GM18858 (cell line): ENCODE data around the gene PRXL2A.

Source experiments
- ATAC-seq: cut with Tn5 transposase; IDR thresholded peaks from one replicate; pipeline ENCODE4 v1.9.1; 2021; ENCODE audit not compliant: unreplicated experiment

PRXL2A gene

DNA sequence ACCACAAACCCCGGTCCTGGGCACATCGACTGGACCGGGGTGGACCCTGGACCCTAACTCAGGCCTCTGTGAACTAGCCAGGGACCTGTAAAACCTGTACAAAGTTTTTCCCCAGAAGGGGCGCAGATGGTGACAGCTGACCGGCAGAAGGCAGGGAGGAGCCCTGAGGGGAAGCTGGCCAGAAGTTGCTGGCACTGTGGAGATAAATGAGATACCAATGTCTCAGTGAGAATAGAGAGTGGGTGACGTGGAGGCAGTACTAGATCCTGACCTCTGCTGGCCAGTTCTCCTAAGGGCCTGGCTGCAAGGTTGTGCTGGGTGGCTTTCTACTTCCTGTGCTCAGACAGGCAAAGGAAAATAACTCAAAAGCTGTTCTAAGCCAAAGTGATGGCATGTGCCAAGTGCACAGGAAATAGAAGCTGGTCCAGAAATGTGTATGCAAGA is 35.2 kb downstream of the PRXL2A start:
- ATAC-seq: peak; percentile 38

DNA sequence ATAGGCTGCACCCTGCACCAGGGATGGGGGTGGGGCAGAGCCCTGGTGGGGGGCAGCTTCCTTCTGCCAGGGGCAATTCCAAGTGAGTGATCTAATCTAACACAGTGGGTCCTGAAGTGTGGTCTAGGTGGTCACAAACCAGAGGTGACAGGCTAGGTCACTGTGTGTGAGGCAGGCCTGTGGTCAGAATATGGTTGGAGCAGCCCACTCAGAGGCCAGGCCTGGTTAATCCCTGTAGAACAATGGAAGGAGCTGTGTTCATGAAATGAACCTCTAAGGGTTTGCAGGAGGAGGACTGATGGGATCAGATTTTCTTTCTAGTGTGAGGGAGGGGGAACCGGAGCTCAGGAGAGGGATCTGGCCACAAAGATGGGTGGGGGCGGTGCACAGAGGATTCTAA is 35.8 kb downstream of the PRXL2A start:
- no peak for ATAC-seq

DNA sequence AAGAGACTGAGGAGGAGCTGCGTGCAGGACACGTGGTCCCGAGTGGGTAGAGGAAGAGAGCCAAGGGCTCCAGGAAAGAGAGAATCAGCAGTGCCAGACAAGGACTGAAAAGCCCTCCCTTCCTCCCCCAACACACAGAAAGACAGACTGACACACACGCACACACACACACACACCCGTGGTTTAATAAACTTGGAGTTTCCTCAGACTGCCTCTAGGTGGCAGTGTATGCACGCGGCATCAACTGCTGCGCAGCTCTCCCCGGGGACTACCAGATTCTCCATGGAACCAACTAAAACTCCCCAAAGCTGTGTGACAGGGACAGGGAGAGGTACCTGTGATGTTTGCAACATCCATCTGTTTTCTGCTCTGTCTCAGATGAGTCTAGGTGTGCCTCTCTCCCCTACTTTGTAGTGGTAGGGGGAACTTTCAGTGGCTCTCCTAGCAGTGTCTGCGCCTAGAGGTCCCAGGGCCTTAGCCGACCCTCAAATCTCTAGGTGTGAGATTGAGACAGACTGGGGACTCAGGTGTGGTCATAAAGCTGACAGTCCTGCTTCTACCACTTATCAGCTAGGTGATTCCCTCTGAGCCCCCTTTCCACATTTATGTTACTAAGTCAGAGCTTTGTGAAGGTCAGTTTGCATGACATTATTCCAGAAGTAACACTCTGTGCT is 36.4 kb downstream of the PRXL2A start:
- ATAC-seq: peak; percentile 81

DNA sequence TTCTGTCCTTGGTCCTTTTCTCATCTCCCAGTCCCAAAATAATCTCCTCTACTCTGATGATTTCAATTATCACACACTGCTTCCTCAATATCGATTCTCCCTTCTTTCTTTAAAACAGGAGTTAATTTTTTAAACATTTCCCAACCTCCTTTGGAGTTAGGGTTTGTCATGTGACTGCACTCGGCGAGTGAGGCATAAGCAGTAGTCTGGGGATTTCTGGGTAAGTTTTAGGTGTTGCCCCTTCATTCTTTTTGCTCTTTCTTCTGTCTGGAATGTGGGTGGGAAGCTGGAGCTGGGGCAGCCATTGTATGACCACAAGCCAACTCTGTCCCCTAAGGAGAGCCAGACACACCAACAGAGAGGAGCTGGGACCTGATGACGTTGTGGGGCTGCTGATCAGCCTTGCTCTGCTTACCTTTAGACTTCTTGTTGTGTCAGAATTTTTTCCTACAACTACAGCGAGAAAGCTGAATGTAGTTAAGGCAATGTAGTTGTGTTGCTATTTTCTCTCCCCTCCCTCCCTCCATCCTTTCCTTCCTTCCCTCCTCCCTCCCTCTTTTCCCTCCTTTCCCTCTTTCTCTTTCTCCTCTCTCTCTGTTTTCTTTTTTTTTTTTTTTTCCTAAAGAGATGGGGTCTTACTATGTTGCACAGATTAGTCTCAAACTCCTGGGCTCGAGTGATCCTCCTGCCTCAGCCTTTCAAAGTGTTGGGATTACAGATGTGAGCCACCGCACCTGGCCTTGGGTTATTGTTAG is 39.3 kb downstream of the PRXL2A start:
- ATAC-seq: no peak

DNA sequence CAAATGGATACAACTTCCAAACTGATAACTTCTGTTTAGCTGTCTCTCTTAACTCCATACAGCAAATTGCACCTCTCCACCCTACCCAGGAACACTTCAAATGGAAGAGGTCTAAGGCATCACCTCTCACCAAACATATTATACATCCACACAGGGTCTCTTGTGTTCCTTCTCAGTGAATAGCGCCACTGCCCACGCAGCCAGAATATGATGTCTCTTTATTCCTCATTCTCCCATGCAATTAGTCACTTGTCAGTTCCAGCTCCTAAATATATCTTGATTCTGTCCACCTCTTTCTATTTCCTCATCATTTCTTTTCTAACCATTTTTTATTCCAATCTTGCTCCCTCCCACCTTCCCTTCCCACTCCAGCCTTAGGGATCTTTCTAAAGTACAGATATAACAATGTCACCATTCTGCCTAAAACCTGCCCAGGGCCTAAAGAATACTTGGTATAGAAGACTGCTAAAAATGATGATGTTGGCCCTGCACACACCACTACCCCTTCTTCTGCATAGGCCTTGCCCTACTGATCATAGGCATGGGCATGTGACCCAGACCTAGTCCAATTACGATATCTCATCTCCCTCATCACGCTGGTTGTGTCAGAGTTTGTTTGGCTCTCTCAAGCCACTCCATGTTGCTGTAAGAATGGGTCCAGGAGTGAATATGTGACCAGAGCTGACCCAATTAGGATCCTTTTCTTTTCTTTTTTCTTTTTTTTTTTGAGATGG is 40.0 kb downstream of the PRXL2A start:
- no peak for ATAC-seq

DNA sequence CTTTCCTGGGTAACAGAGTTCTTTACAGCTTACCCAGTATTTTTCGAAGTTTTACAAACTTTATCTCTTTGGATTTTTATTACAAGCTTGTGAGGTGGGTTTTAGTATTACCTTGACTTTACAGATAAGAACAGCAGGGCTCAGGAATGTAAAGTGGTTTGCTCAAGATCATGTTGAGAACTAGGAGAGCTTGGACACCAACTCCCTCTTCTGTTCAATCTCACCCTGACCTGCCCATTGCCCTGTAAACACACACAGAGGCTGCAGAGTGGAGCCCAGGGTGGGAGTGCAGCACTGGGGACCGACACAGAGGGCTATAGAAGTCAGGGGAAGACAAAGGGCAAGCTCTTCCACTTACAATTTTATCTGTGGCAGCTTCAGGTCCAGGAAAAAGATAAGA is 41.2 kb downstream of the PRXL2A start:
- ATAC-seq: no peak

DNA sequence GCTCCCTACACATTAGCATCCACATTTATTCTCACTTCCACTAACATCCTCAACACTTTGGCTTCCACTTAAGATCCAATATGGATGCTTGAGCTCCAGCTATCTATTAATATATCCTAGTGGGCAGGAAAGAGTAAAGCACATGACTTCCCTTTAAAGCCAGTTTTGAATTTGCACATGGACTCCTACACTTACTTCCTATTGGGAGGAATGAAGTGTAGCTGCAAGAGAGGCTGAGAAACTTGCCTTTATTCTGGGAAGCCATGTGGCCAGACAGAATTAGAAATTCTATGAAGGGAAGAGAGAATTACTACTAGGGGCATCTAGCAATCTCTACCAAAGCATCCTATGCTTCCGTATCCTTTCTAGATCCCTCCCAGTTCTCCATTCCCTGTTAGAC is 42.8 kb downstream of the PRXL2A start:
- ATAC-seq: no peak

DNA sequence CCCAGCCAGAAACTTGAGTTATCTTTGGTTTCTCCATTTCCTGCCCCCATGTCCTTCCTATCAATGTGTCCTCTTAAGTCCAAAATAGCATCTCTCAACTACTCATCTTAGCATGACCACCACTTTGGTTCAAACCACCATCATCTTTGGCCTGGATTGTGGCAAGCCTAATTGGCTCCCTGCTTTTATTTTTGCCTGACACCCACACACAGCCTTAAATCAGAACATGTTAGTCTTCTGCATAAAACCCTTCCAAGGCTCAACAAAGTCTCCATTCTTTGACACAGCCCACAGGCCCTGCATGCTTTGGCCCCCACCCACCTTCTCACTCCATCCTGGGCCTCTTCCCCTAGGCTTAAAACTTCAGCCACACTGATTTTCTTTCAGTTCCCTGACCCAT is 43.7 kb downstream of the PRXL2A start:
- ATAC-seq: no peak

DNA sequence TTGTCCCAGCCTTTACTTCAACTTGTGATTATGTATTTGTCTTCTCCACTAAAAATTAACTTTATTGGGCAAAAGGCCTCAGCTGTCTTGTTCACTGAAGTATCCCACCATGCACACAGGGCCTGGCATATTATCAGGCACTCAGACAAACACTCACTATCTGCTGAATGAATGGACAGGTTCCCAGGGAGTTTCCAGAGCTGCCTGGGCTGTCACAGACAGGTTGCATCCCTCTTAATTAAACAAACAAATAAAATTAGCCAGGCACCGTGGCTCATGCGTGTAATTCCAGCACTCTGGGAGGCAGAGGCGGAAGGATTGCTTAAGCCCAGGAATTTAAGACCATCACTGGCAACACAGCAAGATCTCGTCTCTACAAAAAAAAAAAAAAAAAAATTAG is 44.3 kb downstream of the PRXL2A start:
- ATAC-seq: no peak

DNA sequence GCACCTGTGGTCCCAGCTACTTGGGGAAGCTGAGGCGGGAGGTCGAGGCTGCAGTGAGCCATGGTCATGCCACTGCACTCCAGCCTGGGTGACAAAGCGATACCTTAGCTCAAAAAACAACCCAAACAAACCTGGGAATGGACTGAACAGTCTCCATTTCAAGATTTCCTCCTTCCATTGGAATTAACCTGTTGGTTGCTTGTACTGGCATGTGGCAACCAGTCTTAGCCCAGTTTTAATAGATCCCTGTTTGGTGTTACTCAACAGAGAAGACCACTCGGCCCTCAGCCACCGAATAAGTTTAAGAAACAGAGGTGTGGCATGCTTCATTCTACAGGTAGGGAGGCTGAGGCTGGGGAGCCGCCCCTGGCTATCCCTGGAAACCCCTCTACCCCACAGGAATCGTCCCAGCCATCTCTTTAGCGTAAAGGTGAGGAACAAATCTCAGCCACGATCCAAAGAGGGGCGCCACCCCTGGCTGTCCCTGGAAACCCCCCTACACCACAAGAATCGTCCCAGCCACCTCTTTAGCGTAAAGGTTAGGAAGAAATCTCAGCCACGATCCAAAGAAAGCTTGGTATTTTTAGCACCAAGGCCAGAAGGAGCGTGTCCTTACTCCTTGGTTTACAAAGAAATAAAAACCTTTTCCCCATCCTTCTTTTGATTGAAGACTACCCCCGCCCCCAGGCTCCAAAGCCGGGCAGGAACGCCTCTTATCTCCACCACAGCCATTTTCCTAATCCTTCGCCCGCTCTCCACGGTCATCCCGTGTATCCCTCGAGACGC is 44.9 kb downstream of the PRXL2A start:
- no peak for ATAC-seq

DNA sequence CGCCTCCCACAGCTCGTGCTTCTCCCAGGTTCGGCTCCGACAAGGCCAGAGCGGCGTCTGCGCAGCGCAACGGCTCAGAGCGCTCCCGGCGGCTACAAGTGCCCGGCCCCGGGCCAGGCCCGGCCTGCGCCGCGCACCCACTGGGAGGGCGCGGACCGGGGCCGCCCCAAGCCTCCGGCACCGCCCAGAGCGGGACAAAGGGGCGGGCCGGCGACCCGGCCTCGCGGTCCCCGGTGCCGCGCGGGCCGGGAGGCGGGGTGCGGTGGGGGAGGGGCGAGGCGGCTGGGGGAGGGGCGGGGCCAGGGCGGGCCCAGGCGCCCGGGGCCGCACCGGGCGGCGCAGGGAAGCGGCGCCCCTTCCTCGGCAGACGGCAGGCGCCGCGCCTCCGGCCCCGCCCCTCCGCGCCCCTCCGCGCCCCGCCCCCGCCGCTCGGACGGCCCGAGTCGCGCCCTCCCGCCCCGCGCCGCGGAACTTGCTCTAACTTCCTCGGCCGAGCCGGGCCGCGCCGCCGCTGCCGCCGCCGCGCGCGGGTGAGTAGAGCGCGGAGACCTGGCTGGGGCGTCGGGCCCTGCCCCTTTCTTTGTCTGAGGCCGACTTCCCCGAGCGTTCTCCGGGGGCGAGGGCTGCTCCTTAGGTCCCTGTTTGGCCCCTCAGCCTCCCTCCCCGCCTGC is 45.6 kb downstream of the PRXL2A start, which contains the start of gene TSPAN14:
TSS of gene TSPAN14 (plus strand) at position 469 of the 671 bp plus-strand sequence. CDS start 34,924 bp downstream, outside the sequence.
- peak; percentile 50 for ATAC-seq

DNA sequence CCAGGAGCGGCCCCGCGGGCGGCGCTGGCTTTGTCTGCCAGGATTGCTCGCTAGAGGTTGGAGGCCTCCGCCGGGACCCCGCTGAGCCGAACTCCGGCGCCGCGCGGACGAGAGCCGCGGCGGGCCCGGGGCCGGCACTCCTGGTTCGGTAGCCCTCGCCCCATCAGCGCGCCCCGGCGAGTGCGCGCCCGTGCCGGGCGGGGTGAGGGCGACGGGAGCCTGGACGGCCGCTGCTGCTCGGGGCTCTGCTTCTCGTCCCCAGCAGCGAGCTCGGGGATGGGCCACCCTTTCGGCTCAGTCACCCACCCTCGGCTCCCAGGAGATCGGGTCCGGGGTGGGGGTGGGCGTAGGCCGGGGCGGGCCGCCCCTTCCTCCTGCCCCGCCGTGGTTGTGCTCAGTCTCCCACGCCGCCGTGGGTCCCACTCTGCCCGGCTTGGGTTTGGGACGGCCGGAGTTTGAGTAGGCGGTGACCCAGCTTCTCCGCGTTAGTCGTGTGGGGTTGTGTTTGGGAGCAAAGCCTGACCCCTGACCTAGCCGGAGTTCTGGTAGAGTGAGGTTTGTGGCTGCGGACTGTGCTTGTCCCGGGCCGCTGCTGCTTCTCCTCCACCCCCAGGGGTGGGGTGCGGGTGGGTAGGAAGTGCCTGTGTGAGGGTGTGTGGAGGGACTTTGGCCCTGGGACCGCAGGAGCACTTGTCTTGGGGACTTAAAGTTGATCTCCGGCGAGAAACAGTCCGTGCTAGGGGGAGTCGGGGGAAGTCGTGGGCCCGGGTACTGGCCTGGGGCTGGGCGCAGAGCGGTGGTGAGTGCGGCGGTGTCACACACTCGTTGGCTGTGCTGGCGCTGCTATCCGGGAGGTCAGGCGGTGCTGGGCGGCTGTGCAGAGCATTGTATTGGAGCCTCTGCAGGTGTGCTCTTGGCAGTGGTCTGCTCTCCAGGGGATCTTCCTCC is 46.4 kb downstream of the PRXL2A start:
- ATAC-seq: peak; percentile 3

DNA sequence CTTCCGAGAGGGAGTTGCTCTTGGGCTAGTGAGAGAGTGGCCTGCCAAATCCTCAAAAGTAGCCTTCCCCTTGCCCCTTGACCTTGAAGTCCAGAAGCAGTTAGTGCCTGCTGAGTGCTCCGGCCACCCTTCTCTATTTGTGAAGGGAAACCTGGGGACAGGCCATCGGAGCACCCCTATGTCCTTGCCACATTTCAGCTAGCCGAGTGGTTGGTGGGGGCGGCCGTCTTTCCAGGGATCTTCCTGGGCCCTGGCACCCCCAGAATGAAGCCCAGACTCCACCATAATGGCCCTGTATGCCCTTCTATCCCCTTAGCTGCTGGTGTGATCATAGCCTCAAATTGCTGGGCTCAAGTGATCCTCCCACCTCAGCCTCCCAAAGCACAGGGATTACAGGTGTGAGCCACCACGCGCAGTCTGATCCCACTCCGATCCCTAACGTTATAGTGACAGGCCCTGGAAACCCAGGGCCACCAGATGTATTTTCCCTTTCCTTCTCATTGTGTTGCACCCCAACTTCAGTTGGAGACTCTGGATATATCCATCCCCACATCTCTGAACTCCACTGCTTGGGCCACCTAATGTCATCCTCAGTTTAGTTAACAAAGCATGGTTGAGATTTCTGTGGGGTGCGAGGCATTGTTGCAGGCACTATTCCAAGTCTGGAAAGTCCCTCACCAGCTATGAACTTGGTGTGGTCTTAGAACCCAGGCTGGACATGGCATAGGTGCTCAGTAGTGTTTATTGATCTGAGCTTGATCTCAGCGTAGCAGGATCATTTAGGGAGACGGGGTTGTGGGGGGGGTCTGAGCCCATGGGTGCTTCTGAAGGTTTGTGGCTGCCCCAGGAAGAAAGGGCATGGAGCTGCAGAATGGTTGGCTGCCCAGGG is 47.4 kb downstream of the PRXL2A start:
- ATAC-seq: no peak

DNA sequence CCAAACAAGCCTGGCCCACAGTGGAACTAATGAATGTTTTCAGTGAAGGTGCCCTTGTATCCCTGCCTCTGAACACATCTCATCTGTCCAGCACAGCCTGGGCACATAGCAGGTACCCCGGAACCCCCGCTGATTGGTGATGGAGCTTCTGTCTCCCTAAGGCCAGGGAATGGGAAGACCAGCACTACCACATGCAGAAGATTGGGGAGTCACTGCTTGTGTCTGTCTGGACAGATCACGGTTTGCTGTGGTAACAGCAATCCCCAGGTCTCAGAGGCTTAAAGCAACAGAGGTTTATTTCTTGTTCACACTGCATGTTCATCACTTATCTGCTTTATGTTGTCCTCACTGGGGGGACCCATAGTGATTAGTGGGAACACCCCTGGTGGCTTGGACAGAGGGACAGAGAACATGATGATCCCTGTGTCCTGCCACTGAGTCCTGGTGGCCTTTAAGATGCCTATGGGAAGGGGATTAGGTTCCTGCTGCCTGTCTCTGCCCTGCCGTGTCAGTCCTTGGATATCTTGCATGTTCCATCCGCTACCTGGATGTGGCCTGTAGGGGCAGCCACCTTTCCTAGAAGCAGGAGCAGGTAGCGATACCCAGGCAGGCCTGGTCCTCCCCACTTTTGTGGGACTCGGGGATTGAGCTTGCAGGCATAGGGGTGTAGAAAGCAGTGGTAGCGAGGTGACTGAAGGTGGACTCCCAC is 49.4 kb downstream of the PRXL2A start:
- no peak for ATAC-seq

DNA sequence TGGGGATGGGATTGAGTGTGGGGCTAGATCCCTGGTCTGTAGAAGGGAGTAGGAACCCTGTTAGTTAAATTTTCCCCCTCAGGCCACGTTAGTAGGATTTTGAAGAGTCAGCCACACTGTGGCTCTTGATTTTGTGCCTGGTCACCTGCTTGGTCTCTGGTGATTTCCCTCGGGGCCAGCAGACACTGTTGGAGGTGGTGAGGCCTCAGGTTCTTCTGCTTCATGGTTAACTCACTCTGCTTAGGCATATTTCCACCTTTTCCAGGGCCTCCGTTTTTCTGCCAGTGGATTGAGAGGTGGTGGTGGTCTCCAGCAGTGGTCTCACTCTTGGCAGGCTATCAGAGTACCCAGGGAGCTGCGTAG is 49.9 kb downstream of the PRXL2A start:
- no peak for ATAC-seq

DNA sequence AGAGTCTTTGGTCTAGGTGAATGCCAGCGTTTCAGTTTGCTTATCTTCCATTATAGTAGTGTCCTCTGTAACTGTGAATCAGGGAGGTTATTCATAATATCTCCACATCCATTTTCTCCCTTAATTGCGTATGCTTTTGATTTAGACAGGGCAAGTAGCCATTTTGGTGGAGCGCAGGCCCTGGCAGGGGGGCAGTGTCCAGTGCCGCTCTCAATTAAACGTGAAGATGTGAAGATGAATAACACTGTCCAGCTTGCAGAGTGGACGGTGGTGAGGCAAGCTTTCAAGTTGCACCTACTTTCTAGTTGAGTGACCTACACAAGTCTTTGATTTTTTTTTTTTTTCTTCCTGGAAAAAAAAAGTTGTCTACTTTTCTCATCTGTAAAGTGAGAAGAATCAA is 50.3 kb downstream of the PRXL2A start:
- ATAC-seq: no peak

DNA sequence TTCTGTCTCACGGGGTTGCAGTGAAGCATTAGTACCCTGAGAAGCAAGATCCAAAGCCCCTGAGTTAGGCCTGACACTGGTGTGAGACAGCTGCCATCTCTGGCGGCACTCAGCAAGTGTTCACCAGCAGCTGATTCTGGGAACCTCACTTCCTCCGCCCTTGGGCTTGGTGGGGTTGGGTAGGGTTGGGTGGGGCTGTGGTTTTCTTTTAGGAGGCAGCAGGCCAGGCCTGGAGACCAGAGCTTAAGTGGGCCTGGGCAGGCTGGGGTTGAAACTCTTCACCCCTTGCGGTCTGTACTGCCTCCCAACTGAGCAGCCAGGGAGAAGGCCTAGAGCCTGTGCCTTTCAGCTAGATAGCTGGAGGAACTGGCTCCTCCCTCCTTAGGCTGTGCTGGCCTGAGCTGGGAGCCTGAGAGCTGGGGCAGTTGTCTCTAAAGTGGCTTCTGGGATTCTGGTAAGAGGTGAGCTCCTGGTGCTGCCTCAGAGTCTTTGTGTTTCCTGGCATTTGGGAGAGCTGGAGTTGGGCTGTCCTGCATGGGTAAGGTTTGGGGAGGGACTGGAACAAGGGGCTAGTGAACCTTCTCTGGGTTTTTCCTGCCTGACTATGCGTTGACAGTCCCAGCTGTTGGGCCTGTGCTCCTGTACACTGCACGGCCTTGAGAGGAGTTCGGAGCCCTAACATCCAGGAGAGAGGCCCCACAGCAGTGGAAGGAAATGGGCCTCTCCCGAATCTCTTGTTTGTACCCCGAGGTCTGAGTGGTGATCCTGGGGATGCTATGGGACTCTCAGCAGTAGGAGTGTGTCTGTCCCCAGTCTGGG is 50.9 kb downstream of the PRXL2A start:
- ATAC-seq: peak; percentile 40
